WTC11 (cell line): ENCODE data around the gene CARMIL3.
"Not testable (repeated sequence)": the region's sequence is repeated elsewhere in the genome, so short reads cannot be mapped to it uniquely, and the experiment has no call there.

ENCODE experiments used
- ESRRA ChIP-seq: sonication (generic); formaldehyde crosslinking; IDR thresholded peaks from 2 replicates; pipeline ENCODE4 v1.8.1; 2022; ENCODE audit warnings: mild to moderate bottlenecking, missing genetic modification reagents, borderline replicate concordance
- NFYB ChIP-seq: sonication (generic); formaldehyde crosslinking; conservative IDR thresholded peaks from 2 replicates; pipeline ENCODE4 v1.8.0; 2022; ENCODE audit warnings: low read depth, missing genetic modification reagents
- NR2C2 ChIP-seq: sonication (generic); formaldehyde crosslinking; IDR thresholded peaks from 2 replicates; pipeline ENCODE4 v1.8.0; 2022; ENCODE audit warnings: mild to moderate bottlenecking, missing genetic modification reagents
- SP1 ChIP-seq: sonication (generic); formaldehyde crosslinking; conservative IDR thresholded peaks from 2 replicates; pipeline ENCODE4 v1.8.1; 2022; ENCODE audit warnings: missing genetic modification reagents
- ZNF263 ChIP-seq: sonication (generic); formaldehyde crosslinking; IDR thresholded peaks from 2 replicates; pipeline ENCODE4 v1.8.1; 2022; ENCODE audit warnings: low read depth, mild to moderate bottlenecking, moderate library complexity, missing genetic modification reagents
- TF ChIP-seq, protein P1 (sequence below): sonication (generic); formaldehyde crosslinking; IDR thresholded peaks from 2 replicates; pipeline ENCODE4 v1.8.0; 2022; ENCODE audit warnings: mild to moderate bottlenecking, missing genetic modification reagents
- TF ChIP-seq, protein P2 (sequence below): fragments of 200-600 bp; IDR thresholded peaks from 2 replicates; pipeline ENCODE4 v1.8.0; 2022; ENCODE audit warnings: antibody characterized with exemption
- TF ChIP-seq, protein P3 (sequence below): sonication (generic); formaldehyde crosslinking; IDR thresholded peaks from 2 replicates; pipeline ENCODE4 v1.8.0; 2023; ENCODE audit warnings: missing genetic modification reagents
- TF ChIP-seq, protein P4 (sequence below): sonication (generic); formaldehyde crosslinking; conservative IDR thresholded peaks from 2 replicates; pipeline ENCODE4 v1.8.1; 2022; ENCODE audit warnings: mild to moderate bottlenecking, missing genetic modification reagents
- TF ChIP-seq, protein P5 (sequence below): fragments of 250-450 bp; sonication (Bioruptor Pico); IDR thresholded peaks from 2 replicates; pipeline ENCODE4 v2.1.2; 2022; ENCODE audit warnings: mild to moderate bottlenecking, moderate library complexity
- TF ChIP-seq, protein P6 (sequence below): sonication (generic); formaldehyde crosslinking; IDR thresholded peaks from 2 replicates; pipeline ENCODE4 v1.8.1; 2022; ENCODE audit warnings: mild to moderate bottlenecking, missing genetic modification reagents, moderate library complexity, borderline replicate concordance
- TF ChIP-seq, protein P7 (sequence below): sonication (generic); formaldehyde crosslinking; IDR thresholded peaks from 2 replicates; pipeline ENCODE4 v1.8.1; 2023; ENCODE audit warnings: mild to moderate bottlenecking, missing genetic modification reagents

DNA sequence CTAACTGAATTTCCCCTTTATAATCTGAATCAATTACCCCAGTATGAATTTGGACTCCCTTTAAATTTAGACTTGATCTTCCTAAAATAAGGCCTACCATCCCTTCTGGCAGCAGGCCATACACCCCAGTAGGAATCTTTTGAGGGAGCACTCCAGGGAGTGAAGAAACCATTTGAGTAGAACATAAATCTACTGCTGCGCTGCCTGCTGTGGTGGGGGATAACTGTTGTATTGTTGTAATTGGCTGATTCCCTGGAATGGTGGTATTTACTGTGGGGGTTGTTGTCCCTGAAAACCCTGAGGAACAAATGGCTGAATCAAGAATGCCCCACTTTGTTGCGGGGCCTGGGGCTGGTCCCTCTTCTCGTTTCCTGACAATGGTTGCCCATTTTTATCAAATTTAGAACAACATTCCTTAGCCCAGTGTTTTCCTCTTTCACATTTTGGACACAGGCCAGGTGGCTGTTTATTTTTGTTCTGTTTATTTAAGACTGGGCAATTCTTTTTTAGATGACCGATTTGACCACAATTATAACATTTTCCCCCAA lies 39.0 kb upstream of the CARMIL3 start:
- TF ChIP-seq SP1; ESRRA (CRISPR knock-in tag); NFYB (CRISPR knock-in tag); NR2C2 (CRISPR knock-in tag); ZNF263: not testable (repeated sequence)
- TF ChIP-seq, protein P1, sequence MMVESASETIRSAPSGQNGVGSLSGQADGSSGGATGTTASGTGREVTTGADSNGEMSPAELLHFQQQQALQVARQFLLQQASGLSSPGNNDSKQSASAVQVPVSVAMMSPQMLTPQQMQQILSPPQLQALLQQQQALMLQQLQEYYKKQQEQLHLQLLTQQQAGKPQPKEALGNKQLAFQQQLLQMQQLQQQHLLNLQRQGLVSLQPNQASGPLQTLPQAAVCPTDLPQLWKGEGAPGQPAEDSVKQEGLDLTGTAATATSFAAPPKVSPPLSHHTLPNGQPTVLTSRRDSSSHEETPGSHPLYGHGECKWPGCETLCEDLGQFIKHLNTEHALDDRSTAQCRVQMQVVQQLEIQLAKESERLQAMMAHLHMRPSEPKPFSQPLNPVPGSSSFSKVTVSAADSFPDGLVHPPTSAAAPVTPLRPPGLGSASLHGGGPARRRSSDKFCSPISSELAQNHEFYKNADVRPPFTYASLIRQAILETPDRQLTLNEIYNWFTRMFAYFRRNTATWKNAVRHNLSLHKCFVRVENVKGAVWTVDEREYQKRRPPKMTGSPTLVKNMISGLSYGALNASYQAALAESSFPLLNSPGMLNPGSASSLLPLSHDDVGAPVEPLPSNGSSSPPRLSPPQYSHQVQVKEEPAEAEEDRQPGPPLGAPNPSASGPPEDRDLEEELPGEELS (CRISPR knock-in tag), result not testable (repeated sequence)
- TF ChIP-seq, protein P2, sequence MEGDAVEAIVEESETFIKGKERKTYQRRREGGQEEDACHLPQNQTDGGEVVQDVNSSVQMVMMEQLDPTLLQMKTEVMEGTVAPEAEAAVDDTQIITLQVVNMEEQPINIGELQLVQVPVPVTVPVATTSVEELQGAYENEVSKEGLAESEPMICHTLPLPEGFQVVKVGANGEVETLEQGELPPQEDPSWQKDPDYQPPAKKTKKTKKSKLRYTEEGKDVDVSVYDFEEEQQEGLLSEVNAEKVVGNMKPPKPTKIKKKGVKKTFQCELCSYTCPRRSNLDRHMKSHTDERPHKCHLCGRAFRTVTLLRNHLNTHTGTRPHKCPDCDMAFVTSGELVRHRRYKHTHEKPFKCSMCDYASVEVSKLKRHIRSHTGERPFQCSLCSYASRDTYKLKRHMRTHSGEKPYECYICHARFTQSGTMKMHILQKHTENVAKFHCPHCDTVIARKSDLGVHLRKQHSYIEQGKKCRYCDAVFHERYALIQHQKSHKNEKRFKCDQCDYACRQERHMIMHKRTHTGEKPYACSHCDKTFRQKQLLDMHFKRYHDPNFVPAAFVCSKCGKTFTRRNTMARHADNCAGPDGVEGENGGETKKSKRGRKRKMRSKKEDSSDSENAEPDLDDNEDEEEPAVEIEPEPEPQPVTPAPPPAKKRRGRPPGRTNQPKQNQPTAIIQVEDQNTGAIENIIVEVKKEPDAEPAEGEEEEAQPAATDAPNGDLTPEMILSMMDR, result not testable (repeated sequence)
- TF ChIP-seq, protein P3, sequence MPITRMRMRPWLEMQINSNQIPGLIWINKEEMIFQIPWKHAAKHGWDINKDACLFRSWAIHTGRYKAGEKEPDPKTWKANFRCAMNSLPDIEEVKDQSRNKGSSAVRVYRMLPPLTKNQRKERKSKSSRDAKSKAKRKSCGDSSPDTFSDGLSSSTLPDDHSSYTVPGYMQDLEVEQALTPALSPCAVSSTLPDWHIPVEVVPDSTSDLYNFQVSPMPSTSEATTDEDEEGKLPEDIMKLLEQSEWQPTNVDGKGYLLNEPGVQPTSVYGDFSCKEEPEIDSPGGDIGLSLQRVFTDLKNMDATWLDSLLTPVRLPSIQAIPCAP (CRISPR knock-in tag), result not testable (repeated sequence)
- TF ChIP-seq, protein P4, sequence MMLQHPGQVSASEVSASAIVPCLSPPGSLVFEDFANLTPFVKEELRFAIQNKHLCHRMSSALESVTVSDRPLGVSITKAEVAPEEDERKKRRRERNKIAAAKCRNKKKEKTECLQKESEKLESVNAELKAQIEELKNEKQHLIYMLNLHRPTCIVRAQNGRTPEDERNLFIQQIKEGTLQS, result not testable (repeated sequence)
- TF ChIP-seq, protein P5, sequence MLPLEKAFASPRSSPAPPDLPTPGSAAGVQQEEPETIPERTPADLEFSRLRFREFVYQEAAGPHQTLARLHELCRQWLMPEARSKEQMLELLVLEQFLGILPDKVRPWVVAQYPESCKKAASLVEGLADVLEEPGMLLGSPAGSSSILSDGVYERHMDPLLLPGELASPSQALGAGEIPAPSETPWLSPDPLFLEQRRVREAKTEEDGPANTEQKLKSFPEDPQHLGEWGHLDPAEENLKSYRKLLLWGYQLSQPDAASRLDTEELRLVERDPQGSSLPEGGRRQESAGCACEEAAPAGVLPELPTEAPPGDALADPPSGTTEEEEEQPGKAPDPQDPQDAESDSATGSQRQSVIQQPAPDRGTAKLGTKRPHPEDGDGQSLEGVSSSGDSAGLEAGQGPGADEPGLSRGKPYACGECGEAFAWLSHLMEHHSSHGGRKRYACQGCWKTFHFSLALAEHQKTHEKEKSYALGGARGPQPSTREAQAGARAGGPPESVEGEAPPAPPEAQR (CRISPR knock-in tag), result not testable (repeated sequence)
- TF ChIP-seq, protein P6, sequence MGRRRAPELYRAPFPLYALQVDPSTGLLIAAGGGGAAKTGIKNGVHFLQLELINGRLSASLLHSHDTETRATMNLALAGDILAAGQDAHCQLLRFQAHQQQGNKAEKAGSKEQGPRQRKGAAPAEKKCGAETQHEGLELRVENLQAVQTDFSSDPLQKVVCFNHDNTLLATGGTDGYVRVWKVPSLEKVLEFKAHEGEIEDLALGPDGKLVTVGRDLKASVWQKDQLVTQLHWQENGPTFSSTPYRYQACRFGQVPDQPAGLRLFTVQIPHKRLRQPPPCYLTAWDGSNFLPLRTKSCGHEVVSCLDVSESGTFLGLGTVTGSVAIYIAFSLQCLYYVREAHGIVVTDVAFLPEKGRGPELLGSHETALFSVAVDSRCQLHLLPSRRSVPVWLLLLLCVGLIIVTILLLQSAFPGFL (CRISPR knock-in tag), result not testable (repeated sequence)
- TF ChIP-seq, protein P7, sequence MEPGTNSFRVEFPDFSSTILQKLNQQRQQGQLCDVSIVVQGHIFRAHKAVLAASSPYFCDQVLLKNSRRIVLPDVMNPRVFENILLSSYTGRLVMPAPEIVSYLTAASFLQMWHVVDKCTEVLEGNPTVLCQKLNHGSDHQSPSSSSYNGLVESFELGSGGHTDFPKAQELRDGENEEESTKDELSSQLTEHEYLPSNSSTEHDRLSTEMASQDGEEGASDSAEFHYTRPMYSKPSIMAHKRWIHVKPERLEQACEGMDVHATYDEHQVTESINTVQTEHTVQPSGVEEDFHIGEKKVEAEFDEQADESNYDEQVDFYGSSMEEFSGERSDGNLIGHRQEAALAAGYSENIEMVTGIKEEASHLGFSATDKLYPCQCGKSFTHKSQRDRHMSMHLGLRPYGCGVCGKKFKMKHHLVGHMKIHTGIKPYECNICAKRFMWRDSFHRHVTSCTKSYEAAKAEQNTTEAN (CRISPR knock-in tag), result not testable (repeated sequence)
